ENCODE data around the gene PES1.

DNA sequence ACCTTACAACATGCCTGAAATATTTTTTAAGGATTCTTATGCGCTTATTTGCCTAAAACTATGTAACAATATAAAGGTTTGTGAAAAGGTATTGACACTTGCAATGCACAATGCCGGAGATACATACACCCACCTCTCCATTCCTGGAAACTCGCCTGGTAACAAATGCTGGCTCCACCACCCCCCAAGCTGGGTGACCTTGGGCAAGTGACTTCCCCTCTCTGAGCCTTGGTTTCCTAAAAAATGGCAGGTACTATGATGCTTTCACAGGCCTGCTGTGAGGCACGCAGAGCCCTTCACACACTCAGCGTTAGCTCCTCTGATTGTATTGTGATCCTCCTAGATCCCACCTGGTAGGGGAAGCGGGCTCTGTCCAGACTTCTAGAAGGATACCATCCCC lies 19.5 kb downstream of the PES1 start:
- TF ChIP-seq, protein P1, sequence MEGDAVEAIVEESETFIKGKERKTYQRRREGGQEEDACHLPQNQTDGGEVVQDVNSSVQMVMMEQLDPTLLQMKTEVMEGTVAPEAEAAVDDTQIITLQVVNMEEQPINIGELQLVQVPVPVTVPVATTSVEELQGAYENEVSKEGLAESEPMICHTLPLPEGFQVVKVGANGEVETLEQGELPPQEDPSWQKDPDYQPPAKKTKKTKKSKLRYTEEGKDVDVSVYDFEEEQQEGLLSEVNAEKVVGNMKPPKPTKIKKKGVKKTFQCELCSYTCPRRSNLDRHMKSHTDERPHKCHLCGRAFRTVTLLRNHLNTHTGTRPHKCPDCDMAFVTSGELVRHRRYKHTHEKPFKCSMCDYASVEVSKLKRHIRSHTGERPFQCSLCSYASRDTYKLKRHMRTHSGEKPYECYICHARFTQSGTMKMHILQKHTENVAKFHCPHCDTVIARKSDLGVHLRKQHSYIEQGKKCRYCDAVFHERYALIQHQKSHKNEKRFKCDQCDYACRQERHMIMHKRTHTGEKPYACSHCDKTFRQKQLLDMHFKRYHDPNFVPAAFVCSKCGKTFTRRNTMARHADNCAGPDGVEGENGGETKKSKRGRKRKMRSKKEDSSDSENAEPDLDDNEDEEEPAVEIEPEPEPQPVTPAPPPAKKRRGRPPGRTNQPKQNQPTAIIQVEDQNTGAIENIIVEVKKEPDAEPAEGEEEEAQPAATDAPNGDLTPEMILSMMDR (IDR thresholded peaks at IDR 0.05) = no peak
- no peak for TF ChIP-seq POLR2A (IDR thresholded peaks at IDR 0.05)

Data from esophagus squamous epithelium (tissue), 4 donors.